Hematopoietic multipotent progenitor cell treated with erythropoietin and hydrocortisone succinate and interleukin-3 and kit ligand, for 15 days (in vitro differentiated cells): ENCODE results near the gene SORT1.
"Not testable (repeated sequence)": the region's sequence is repeated elsewhere in the genome, so short reads cannot be mapped to it uniquely, and the experiment has no call there.

Experiments used
- DNase-seq: peaks from one replicate; pipeline ENCODE4 v3.0.0-alpha.2; 2015; ENCODE audit warnings: low spot score

SORT1 gene

DNA sequence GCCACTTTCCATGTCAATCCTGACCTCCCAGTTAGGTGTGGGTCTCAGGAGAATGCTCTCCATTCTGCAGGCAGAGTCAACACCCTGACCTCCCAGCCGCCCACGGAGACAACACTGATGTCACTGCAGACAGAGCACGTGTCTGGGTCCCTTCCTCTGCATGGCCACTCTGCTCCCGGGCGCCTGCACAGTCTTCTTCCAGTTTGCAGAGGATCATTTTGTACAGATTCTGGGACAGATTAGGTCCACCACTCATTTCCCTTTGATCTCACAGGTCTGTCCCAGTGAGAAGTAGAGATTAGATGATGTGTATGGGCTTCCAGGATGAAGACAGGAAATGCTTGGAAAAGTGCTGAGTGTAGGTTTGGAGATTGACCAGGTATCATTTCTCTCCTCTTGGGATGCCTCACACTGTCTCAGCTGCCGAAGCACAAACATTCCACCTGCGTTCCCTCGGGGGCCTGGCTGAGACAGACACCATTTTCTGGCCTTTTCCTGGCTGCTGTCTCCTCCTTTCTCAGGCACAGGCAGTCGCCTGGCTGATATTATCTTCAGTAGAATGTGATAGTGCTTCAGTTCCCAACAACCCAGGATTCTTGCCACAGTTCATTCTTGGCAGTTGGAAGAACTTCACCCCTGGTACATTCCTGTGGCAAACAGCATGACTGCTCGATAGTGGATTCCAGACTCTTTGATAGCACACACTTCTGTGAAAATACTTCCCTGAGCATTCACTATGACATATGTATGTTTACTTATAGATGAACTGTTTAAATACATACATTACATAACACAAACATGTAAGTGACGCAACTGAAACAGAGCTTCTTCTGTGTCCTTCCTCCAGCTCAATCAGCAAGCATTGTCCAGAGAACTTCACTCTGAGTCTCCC is 98.8 kb downstream of the SORT1 start:
- no peak for DNase-seq

DNA sequence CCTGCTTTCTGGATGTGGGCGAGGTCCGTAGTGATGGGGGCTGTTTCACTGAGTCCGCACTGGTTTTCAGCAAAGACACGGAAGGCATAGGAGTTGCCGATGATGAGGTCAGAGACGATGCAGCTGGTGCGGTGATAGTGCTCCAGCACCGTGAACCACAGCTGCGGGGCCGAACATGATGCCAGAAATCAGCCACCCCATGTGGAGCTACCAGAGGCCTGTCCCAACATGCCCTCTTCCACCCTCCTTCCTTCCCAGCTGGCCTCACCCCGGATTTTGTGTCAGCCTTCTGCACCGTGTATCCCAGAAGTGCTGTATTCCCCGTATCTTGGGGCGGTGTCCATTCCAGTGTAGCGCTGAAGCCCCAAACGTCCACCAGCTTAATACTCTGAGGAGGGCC is 100.9 kb downstream of the SORT1 start:
- no peak for DNase-seq

DNA sequence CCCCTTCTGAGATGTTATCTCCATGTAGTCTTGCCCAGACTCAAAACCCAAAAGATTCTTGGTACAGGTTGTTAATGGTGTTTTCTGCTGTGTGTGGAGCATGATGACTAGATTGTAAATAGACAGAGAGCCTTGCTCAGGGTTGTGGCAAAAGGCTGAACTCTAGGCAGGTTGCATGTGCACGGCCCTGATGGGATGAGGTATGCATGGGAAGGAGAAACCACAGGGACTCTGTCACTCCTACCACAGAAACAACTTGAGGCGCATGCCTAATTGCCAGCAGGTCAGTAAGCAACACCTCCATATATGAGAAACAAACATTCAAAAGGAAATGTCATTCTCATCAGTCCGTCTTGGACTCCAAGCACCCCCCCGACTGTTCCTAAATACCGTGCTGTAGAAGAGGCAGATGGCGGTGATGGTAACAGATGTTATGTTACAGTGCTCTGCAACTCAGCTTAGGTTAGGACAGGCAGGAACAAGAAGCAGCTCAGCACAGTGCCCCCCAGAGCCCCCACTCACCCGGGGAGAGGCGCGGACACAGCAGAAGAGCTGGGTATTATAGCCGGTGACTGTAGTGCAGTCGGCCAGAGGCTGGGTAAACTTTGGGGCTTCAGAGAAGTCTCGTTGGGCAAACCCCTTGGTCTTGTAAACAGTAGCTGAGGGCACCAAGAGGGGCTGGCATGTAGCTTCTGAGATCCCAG is 101.9 kb downstream of the SORT1 start:
- no peak for DNase-seq

DNA sequence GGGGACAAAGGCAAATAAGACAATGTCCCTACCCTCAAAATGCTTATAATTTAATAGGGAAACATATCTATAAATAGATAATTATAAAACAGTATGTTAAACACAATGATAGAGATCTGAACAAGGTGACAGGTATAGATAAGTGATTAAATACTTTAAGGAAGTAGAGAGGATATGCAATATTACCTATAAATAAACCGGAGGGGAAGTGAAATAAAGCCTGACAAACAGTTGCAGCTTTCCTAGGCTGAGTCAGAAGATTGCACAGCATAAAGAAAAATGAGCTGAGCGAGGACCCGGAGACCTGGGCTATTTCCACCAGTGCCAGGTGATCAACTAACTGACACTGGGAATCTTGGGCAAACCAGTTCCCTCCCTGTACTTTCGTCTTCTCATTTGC is 103.2 kb downstream of the SORT1 start:
- no peak for DNase-seq

DNA sequence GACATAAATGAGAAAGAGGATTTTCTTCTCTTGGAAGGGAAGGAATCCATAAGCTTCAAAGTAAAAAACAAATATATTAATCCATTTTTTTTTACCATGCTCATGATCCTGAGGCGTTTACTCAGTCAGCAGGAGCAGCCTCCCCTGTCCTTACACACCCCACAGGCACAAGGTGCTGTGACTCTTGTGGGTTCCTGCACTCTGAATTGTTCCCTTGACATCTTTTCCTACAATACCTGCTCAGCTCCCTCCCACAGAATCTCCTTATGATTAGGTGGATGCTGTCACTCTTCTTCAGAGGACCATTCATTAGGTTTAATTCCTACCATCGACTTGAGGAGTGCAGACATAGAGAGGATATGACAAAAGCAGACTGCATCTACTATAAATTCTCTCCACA is 104.7 kb downstream of the SORT1 start:
- DNase-seq: no peak

DNA sequence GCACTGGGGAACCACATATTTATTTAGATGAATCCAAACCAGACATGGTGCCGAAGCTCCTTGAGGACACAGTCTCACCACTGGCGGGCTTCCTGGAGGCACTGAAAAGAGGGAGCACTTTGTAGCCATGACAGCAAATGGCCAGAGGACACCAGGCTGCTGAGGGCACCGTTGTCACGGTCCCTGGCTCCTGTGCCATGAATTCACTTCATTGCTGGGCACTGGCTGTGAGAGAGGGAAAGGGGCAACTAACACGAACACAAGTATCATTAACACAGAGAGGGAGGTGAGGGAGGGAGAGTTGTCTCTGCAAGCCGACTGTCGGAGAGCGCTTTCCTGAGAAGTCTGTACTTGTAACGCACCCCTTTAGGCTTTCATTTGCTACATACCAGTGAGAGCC is 105.4 kb downstream of the SORT1 start:
- no peak for DNase-seq

DNA sequence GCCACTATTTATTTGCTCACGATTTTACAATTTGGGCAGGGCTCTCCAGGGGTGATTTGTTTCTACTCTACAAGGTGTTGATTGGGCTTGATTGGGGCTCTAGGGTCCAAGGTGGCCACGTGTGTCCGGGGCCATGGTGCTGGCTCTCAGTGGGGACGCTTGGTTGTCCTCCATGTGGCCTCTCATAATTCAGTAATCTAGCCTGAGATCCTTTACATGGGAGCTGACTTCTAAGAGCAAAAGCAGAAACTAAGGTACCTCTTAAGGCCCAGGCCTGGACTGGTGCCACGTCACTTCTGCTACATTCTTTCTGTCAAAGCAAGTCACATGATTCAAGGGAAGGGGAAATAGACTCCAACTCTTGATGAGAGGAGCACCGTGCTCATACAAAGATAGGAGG is 106.7 kb downstream of the SORT1 start:
- no peak for DNase-seq

DNA sequence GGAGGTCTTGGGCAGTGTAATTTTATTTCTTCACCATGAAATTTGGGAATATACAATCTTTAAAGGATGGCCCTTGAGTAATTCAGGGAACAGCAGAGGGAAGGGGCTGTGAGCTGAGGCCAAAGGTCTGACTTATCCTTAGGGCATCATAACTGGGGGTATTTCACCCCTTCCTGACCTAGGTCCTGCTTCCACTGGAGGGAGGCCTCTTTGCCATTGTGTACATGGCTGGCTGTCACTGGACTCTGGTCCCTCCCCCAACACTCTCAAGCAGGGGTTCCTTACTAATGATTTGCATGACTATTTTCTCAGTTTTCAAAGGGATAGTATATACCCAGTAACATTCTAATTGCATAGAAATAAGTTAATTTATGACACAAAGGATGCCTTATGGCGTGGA is 107.6 kb downstream of the SORT1 start:
- DNase-seq: no peak

DNA sequence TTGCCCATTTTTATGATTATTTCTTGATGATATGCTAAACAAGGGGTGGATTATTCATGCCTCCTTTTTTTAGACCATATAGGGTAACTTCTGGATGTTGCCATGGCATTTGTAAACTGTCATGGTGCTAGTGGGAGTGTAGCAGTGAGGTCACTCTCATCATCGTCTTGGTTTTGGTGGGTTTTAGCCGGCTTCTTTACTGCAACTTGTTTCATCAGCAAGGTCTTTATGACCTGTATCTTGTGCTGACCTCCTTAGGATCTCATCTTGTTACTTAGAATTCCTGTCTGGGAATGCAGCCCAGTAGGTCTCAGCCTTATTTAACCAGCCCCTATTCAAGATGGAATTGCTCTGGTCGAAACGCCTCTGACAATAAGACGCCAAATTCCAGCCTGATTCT is 111.0 kb downstream of the SORT1 start:
- DNase-seq: not testable (repeated sequence)

DNA sequence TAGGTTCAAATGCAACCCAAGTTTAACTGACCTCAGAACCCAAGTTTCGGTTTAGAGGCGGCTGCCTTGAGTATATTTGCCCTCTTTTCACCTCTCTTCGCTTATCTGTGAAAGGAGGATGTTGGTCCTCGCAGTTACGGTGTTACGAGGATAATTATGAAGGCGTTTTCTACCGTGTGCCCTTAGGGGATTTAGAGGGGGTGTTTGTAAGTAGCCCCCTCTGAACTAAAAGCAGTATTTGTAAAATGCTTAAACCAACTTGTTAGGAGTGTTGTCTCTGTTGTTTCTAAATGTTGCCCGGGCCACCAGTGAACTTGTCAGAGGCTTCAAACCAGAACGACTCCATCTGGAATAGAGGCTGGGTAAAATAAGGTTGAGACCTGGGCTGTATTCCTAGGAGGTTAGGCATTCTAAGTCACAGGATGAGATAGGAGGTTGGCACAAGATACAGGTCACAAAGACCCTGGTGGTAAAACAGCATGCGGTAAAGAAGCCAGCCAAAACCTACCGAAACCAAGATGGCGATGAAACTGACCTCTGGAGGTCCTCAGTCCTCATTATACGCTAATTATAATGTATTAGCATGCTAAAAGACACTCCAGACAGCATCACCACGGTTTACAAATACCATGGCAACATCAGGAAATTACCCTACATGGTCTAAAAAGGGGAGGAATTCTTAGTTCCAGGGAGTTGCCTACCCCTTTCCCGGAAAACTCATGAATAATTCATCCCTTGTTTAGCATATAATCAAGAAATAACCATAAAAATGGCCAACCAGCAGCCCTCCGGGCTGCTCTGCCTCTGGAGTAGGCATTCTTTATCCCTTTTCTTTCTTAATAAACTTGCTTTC is 113.7 kb downstream of the SORT1 start:
- DNase-seq: no peak

DNA sequence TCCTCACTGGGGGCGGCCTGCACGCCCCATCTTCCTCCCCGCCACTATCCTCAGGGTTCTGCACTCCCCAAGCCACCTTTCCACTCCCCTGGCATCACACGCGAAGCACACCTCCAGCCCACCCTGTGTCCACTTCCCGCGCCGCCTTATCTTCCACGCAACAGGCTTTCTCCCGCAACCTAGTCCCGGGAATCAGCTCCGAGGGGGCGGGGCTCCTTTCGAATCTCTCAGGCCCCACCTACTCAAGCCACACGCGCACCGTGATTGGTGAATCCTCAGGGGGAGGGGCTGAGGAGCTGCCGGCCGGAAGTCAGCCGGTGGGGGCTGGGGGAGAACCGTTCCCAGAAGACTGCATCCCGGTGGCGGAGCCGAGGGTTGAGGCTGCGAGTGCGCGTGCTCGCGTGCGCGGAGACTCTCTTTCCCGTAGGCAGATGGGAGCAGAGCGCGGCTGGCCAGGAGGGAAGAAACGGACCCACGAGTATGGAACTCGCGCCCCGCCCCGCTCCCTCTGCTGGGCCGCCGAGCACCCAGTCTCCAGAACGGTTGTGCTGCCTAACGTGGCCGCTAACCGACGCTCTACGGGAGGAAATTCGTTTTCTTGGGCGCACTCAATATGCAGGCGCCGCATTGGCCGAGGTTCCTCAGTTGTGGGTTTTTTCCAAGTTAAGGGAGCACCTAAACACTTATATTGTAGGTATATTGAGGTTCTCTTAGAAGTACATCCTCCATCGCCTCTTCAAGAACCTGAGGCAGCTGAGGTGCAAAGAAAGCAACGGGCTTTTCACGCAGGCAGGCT is 114.6 kb downstream of the SORT1 start, which contains the start of gene PSRC1:
PSRC1 (minus strand) TSS at position 194 of the 796 bp plus-strand sequence.
- DNase-seq: peak; percentile 95

DNA sequence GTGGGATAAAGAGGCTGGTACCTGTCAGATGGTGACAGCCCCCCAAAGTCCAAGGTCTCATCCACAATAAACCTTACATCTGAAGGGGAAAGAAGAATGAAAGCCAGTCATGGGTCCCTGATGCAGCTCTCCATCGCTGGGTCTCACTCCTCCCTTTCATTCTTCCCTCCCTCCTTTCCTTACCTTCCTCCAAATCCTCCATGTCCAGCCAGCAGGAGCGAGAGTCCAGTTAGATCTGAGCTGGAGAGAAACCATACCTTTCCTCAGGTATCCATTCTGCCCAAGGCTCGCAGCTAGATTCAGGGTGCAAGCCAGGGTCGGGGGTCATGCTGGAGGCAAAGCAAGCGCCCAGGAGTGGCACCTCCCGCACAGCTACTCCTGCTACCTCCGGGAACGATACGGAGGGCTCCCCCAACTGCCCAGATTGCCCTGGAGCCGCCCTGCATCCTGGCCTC is 115.2 kb downstream of the SORT1 start:
- no peak for DNase-seq

DNA sequence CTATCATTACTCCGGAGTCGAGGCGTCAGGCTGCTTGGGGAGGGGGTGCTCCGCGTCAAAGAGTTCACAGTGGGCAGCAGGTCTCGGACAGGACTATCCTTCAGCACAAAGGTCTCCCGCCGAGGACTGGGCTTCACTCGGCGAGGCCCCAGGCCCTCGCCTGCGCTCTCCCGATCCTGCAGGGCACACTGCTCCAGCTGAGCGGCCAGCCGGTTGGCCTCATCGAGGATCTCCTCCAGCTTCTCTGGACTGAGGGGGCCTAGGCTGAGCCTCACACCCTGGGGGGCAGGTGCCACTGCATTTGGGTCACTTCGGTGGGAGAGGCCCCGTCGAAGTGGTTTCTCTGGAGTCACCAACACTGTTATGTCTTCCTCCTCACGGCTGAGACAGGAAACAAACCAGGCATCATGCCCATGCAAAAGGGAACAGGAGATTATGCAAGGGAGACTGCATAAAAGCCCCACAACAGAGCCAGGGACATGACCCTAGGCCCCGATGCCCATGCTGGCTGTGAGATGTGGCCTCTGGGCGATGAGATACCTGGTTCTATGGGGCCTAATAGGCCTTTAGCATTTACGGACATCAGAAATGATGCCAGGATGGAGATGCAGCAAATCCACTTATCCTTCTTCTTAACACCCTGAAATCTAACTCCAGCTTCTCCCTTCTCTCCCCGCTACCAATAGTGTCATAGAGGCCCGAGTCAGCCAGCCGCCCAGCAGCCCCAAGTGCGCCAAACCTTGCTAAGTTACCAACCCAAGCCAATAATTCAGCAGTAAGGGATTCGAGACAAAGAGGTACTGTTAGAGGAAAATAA is 115.8 kb downstream of the SORT1 start:
- DNase-seq: no peak

DNA sequence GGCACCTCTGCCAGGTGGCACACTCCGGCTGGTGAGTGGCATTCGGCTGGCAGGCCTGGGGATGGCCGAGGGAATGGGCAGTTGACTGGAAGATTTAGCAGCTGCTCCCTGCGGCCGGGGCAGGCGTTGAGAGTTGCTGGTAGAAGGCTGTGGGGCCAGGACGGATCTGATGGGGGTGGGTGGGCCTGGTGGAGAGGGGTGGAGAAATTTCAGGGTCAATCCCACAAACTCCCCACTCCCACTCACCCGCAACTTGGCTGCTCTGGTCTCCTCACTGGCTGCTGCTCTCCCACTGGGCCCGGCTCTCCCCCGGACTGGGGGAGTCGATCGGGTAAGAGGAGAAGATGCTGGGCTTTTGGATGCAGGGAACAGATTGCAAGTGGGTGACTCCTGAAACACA is 116.9 kb downstream of the SORT1 start:
- no peak for DNase-seq

DNA sequence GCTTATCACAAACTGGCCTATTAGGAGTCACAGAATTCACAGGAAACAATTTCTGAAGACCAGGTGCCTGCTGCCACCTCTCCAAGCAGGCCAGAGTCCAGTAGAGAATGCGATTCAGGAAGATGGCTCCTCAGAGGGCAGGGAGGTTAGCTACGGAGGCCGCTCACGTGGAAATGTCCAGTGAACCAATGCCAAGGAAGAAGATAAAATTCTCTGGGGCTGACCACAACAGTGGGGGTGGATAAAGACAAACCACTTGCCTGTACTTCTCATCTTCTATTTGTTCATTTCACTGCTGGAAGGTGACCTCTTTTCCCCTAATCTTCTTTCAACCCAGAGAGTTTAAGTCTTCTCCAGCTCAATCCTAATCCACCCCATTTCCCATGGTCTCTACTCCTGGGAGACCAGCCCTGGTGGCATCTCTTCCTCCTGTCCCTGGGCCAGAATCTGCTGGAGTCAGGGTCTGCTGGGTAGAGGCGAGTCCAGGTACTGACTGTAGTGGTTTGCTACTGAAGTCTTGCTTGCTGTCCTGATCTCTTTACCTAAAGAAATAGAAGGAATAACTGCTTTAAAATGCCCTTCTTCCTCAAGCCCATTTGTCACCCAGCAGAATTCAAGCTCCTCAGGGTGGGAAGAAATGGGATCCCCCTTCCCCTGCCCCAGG is 118.0 kb downstream of the SORT1 start:
- no peak for DNase-seq

DNA sequence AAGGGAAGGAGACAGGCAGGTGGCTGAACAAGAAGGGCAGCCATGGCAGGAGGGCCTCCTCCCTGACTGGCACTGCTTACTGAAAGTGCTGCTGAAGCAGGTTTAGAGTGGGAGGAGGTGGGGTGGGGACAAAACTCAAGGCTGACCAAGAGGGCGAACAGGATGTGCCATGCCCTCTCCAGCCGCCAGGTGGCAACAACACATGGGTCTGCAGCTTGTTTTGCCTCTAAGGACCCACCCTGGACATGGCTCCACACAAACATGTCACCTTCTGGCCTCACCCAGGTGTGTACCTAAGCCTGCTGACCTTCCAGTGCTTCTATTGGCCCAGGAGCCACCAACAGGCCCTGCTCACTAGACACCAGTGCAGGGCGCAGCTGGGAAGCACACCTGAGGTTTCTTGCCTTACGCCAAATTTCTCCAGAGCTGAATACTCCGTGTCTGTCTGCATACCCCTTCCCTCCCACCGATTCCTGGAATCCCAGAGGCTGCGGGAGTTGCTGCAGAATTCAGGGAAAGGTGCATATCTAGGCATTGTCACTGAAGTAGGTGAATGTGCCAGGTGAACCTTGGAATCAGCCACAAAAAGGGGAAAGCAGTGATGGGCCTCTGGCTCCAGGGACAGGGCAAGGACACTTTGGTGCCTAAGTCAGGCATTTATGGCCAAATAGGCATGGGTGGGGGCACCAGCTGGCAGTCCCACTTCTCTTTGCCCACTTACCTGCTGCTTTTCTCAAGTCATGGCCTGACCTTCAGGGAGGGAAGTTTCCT is 120.1 kb downstream of the SORT1 start:
- peak; percentile 73 for DNase-seq

DNA sequence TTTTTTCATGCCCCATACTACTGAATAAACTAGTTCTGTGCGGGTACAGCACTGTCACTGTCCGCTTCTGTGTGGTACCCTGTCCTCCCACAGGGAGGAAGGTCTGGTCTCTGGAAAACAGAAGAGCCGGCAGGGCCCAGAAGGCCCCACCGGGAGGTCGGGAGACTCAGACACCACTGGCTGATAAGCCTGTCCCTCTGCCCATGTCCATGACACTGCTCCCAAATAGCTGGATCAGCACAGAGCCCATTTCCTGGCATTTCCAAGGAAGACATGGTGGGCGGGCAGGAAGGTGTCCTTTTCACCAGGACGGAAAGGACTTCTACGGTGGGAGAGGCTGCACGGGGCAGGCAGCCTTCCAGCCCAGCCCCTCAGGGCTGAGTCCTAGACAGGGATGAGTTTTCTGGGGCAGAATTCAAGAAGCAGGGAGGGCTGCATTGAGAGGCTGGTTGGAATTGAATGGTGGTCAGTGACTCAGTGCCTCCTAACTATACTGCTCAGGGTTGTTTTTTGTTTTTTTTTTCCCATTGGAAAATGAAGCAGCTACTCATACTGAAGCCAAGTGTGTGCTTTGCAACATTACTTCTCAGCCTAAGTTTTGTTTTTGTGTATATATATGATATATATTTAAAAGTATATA is 121.9 kb downstream of the SORT1 start:
- DNase-seq: no peak

DNA sequence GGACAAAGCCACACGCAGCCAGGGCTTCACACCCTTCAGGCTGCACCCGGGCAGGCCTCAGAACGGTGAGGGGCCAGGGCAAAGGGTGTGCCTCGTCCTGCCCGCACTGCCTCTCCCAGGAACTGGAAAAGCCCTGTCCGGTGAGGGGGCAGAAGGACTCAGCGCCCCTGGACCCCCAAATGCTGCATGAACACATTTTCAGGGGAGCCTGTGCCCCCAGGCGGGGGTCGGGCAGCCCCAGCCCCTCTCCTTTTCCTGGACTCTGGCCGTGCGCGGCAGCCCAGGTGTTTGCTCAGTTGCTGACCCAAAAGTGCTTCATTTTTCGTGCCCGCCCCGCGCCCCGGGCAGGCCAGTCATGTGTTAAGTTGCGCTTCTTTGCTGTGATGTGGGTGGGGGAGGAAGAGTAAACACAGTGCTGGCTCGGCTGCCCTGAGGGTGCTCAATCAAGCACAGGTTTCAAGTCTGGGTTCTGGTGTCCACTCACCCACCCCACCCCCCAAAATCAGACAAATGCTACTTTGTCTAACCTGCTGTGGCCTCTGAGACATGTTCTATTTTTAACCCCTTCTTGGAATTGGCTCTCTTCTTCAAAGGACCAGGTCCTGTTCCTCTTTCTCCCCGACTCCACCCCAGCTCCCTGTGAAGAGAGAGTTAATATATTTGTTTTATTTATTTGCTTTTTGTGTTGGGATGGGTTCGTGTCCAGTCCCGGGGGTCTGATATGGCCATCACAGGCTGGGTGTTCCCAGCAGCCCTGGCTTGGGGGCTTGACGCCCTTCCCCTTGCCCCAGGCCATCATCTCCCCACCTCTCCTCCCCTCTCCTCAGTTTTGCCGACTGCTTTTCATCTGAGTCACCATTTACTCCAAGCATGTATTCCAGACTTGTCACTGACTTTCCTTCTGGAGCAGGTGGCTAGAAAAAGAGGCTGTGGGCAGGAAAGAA is 122.9 kb downstream of the SORT1 start:
- DNase-seq: no peak
